Fibroblast of pulmonary artery (primary cell): ENCODE measurements around the gene ZNF8.

Experiments used
- DNase-seq: peaks from one replicate; pipeline ENCODE4 v3.0.0-alpha.2; 2010; ENCODE audit warnings: low read depth
- H3K4me3 ChIP-seq: replicated peaks from 2 replicates; pipeline ENCODE4 v1.5.1; 2011; ENCODE audit warnings: low read depth, mild to moderate bottlenecking, control low read depth, low read length, moderate library complexity
- CTCF ChIP-seq: IDR thresholded peaks from 2 replicates; pipeline ENCODE4 v1.5.1; 2011; ENCODE audit warnings: mild to moderate bottlenecking, control low read depth, low read length, inconsistent platforms; ENCODE audit errors: missing control alignments

ZNF8 gene

GRCh38 chr19:58277748-58278540, 811 bp upstream of the ZNF8 start:
- no peak for TF ChIP-seq CTCF
- DNase-seq, result no peak
- H3K4me3 ChIP-seq, result peak overlapping the region; percentile 96

GRCh38 chr19:58279042-58279924, 528 bp downstream of the ZNF8 start:
- peak overlapping the region; percentile 96 for H3K4me3 ChIP-seq
- DNase-seq, result peak; percentile 72
- TF ChIP-seq CTCF, result no peak

- peak overlapping the region; percentile 96 for H3K4me3 ChIP-seq
- no peak for DNase-seq
- no peak for TF ChIP-seq CTCF
Observed at GRCh38 chr19:58279925-58280316, 1.2 kb downstream of the ZNF8 start.

GRCh38 chr19:58284199-58284598, 5.4 kb downstream of the ZNF8 start:
- no peak for TF ChIP-seq CTCF
- no peak for DNase-seq

GRCh38 chr19:58291943-58292342, 13.2 kb downstream of the ZNF8 start:
- TF ChIP-seq CTCF, result no peak

More at GRCh38 chr19:58284199-58284598, 5.4 kb downstream of the ZNF8 start:
- no peak overlapping the region for H3K4me3 ChIP-seq

GRCh38 chr19:58294743-58295374, 16.1 kb downstream of the ZNF8 start:
- DNase-seq, result no peak
- no peak for TF ChIP-seq CTCF
- H3K4me3 ChIP-seq, result no peak overlapping the region

More at GRCh38 chr19:58291943-58292342, 13.2 kb downstream of the ZNF8 start:
- no peak overlapping the region for H3K4me3 ChIP-seq
- no peak for DNase-seq
